Measurements from ENCODE around the gene ZFYVE19.

ZFYVE19 gene

GRCh38 chr15:40823572-40824343, 16.9 kb downstream of the ZFYVE19 start:
- no peaks in the 10 kb centered on the region for H3K27me3 Mint-ChIP-seq
- H3K36me3 Mint-ChIP-seq: no peaks in the 10 kb centered on the region
- no peak overlapping the region for H3K4me3 Mint-ChIP-seq
- peak overlapping the region; percentile 6 for H3K27ac Mint-ChIP-seq
- no peaks in the 10 kb centered on the region for H3K4me1 Mint-ChIP-seq (ENCODE audit: low read depth)
- no peaks in the 10 kb centered on the region for H3K9me3 Mint-ChIP-seq (ENCODE audit: low read depth)

GRCh38 chr15:40825661-40826422, 19.0 kb downstream of the ZFYVE19 start:
- no peaks in the 10 kb centered on the region for H3K4me1 Mint-ChIP-seq (ENCODE audit: low read depth)
- H3K27me3 Mint-ChIP-seq: no peaks in the 10 kb centered on the region
- no peak overlapping the region for H3K4me3 Mint-ChIP-seq
- no peak overlapping the region for H3K27ac Mint-ChIP-seq
- H3K36me3 Mint-ChIP-seq: no peaks in the 10 kb centered on the region
- H3K9me3 Mint-ChIP-seq (ENCODE audit: low read depth): no peaks in the 10 kb centered on the region

GRCh38 chr15:40826423-40827075, 19.7 kb downstream of the ZFYVE19 start:
- H3K4me3 Mint-ChIP-seq: no peak overlapping the region
- no peaks in the 10 kb centered on the region for H3K36me3 Mint-ChIP-seq
- H3K27me3 Mint-ChIP-seq: no peaks in the 10 kb centered on the region
- H3K9me3 Mint-ChIP-seq (ENCODE audit: low read depth): no peaks in the 10 kb centered on the region
- H3K27ac Mint-ChIP-seq: no peak overlapping the region
- H3K4me1 Mint-ChIP-seq (ENCODE audit: low read depth): no peaks in the 10 kb centered on the region

GRCh38 chr15:40828447-40829036, 21.7 kb downstream of the ZFYVE19 start, which contains the start of gene PPP1R14D:
TSS of gene PPP1R14D (minus strand) at chr15:40828708. CDS start at chr15:40828641, 67 bp downstream.
- no peaks in the 10 kb centered on the region for H3K9me3 Mint-ChIP-seq (ENCODE audit: low read depth)
- H3K4me3 Mint-ChIP-seq: no peak within 1 kb of the TSS
- no peak within 1 kb of the TSS for H3K27ac Mint-ChIP-seq
- H3K4me1 Mint-ChIP-seq (ENCODE audit: low read depth): no peaks in the 10 kb centered on the region
- no peaks in the 10 kb centered on the region for H3K27me3 Mint-ChIP-seq
- H3K36me3 Mint-ChIP-seq: no peaks in the 10 kb centered on the region

- Mint-ChIP-seq H3K27me3 (no peaks in the 10 kb centered on the region), H3K27ac (no peak overlapping the region), H3K36me3 (no peaks in the 10 kb centered on the region), H3K9me3 (ENCODE audit: low read depth) (no peaks in the 10 kb centered on the region), H3K4me1 (ENCODE audit: low read depth) (no peaks in the 10 kb centered on the region), H3K4me3 (no peak overlapping the region)
These were observed 22.2 kb downstream of the ZFYVE19 start for GRCh38 chr15:40829115-40829514.

- Mint-ChIP-seq H3K27ac (no peak overlapping the region), H3K9me3 (ENCODE audit: low read depth) (no peaks in the 10 kb centered on the region), H3K4me1 (ENCODE audit: low read depth) (no peaks in the 10 kb centered on the region)
These were observed 24.0 kb downstream of the ZFYVE19 start for GRCh38 chr15:40830884-40831283.

GRCh38 chr15:40831861-40832260, 25.0 kb downstream of the ZFYVE19 start:
- Mint-ChIP-seq H3K36me3 (no peaks in the 10 kb centered on the region), H3K27ac (no peak overlapping the region), H3K9me3 (ENCODE audit: low read depth) (no peaks in the 10 kb centered on the region), H3K4me1 (ENCODE audit: low read depth) (no peaks in the 10 kb centered on the region), H3K4me3 (no peak overlapping the region), H3K27me3 (no peaks in the 10 kb centered on the region)

More at GRCh38 chr15:40830884-40831283, 24.0 kb downstream of the ZFYVE19 start:
- Mint-ChIP-seq H3K27me3 (no peaks in the 10 kb centered on the region), H3K36me3 (no peaks in the 10 kb centered on the region), H3K4me3 (no peak overlapping the region)

- Mint-ChIP-seq H3K27me3 (no peaks in the 10 kb centered on the region), H3K27ac (no peak overlapping the region), H3K4me1 (ENCODE audit: low read depth) (no peaks in the 10 kb centered on the region), H3K4me3 (no peak overlapping the region), H3K36me3 (no peaks in the 10 kb centered on the region), H3K9me3 (ENCODE audit: low read depth) (no peaks in the 10 kb centered on the region)
These were observed 26.0 kb downstream of the ZFYVE19 start for GRCh38 chr15:40832903-40833302.

GRCh38 chr15:40836020-40836419, 29.1 kb downstream of the ZFYVE19 start:
- no peak overlapping the region for H3K27ac Mint-ChIP-seq
- no peak overlapping the region for H3K4me3 Mint-ChIP-seq
- H3K4me1 Mint-ChIP-seq (ENCODE audit: low read depth): no peaks in the 10 kb centered on the region
- H3K9me3 Mint-ChIP-seq (ENCODE audit: low read depth): no peaks in the 10 kb centered on the region
- H3K36me3 Mint-ChIP-seq: no peaks in the 10 kb centered on the region
- no peaks in the 10 kb centered on the region for H3K27me3 Mint-ChIP-seq

- H3K4me1 Mint-ChIP-seq (ENCODE audit: low read depth): peaks cover 3% of the 10 kb centered on the region
- H3K27ac Mint-ChIP-seq: no peak overlapping the region
- H3K36me3 Mint-ChIP-seq: no peaks in the 10 kb centered on the region
- H3K27me3 Mint-ChIP-seq: peaks cover 3% of the 10 kb centered on the region
- no peaks in the 10 kb centered on the region for H3K9me3 Mint-ChIP-seq (ENCODE audit: low read depth)
- H3K4me3 Mint-ChIP-seq: no peak overlapping the region
These were observed 31.9 kb downstream of the ZFYVE19 start for GRCh38 chr15:40838756-40839155.

- no peaks in the 10 kb centered on the region for H3K36me3 Mint-ChIP-seq
- no peaks in the 10 kb centered on the region for H3K9me3 Mint-ChIP-seq (ENCODE audit: low read depth)
- no peak overlapping the region for H3K4me3 Mint-ChIP-seq
- H3K27me3 Mint-ChIP-seq: peaks cover 6% of the 10 kb centered on the region
- peaks cover 7% of the 10 kb centered on the region for H3K4me1 Mint-ChIP-seq (ENCODE audit: low read depth)
- H3K27ac Mint-ChIP-seq: no peak overlapping the region
These were observed 34.9 kb downstream of the ZFYVE19 start for GRCh38 chr15:40841741-40842140.

- Mint-ChIP-seq H3K9me3 (ENCODE audit: low read depth) (no peaks in the 10 kb centered on the region), H3K36me3 (no peaks in the 10 kb centered on the region), H3K27ac (no peak overlapping the region), H3K4me3 (peak overlapping the region; percentile 81), H3K4me1 (ENCODE audit: low read depth) (peaks cover 9% of the 10 kb centered on the region), H3K27me3 (peaks cover 6% of the 10 kb centered on the region)
These were observed 36.5 kb downstream of the ZFYVE19 start for GRCh38 chr15:40843261-40843884.

GRCh38 chr15:40843885-40844695, 37.2 kb downstream of the ZFYVE19 start, which contains the start of gene SPINT1:
TSS of gene SPINT1 (plus strand) at chr15:40844048. CDS start at chr15:40844555, 507 bp downstream.
- peak within 1 kb of the TSS; percentile 82 for H3K4me3 Mint-ChIP-seq
- H3K27ac Mint-ChIP-seq: no peak within 1 kb of the TSS
- no peaks in the 10 kb centered on the region for H3K36me3 Mint-ChIP-seq
- H3K4me1 Mint-ChIP-seq (ENCODE audit: low read depth): peaks cover 9% of the 10 kb centered on the region
- no peaks in the 10 kb centered on the region for H3K9me3 Mint-ChIP-seq (ENCODE audit: low read depth)
- H3K27me3 Mint-ChIP-seq: peaks cover 6% of the 10 kb centered on the region

- Mint-ChIP-seq H3K27me3 (peaks cover 6% of the 10 kb centered on the region), H3K9me3 (ENCODE audit: low read depth) (no peaks in the 10 kb centered on the region), H3K4me1 (ENCODE audit: low read depth) (peaks cover 9% of the 10 kb centered on the region), H3K4me3 (peak overlapping the region; percentile 82), H3K36me3 (no peaks in the 10 kb centered on the region), H3K27ac (no peak overlapping the region)
These were observed 37.8 kb downstream of the ZFYVE19 start for GRCh38 chr15:40844696-40845030.

All from activated naive CD8-positive, alpha-beta T cell (primary cell).